Fibroblast of skin of abdomen (primary cell): ENCODE results near the gene AKR7A2.
"Not testable (repeated sequence)": the region's sequence is repeated elsewhere in the genome, so short reads cannot be mapped to it uniquely, and the experiment has no call there.

Experiments used
- DNase-seq: peaks from one replicate; pipeline ENCODE4 v3.0.0-alpha.2; 2013

Gene AKR7A2

DNA sequence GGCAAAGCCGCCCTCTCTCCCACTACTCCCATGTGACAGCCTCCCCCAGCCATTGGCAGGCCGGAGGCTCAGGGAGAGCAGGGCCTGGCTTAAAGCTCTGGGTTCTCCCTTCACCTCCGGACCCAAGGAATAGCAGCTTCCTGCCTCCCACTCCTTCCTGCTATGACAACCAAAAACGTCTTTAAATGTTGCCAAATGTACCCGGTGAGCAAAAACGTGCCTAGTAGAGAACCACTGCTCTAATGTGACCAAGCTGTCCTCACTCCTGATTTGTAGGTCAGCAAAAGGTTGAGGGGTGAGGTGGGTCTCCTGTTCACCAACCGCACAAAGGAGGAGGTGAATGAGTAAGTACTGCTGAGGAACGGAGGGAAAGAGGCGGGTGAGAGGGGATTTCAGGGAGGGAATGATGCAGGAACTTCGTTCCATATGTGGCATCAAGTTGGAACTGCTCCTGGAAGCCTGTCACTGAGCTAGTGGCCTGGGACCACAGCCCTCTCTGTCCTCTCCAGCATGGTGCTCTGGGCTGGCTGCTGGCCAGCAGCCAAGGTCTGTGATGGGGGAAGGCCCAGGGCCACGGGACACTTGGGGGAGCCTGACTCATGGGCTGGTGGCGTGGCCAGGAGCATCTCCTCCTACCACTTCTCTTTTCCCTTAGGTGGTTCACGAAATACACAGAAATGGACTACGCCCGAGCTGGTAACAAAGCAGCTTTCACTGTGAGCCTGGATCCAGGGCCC, 54.6 kb downstream of the AKR7A2 start:
- no peak for DNase-seq

DNA sequence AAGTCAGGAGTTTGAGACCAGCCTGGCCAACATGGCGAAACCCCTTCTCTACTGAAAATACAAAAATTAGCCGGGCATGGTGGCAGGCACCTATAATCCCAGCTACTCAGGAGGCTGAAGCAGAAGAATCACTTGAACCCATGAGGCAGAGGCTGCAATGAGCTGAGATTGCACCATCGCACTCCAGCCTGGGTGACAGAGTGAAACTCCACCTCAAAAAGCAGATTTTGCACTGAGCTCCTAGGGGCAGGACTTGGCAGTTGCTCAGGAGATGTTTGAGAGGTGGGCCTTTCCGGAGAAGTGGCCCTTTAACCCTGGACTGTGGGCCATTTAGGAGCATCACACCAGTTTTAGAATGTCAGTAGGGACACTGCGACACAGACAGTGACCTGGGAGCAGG, 55.6 kb downstream of the AKR7A2 start:
- DNase-seq: not testable (repeated sequence)

DNA sequence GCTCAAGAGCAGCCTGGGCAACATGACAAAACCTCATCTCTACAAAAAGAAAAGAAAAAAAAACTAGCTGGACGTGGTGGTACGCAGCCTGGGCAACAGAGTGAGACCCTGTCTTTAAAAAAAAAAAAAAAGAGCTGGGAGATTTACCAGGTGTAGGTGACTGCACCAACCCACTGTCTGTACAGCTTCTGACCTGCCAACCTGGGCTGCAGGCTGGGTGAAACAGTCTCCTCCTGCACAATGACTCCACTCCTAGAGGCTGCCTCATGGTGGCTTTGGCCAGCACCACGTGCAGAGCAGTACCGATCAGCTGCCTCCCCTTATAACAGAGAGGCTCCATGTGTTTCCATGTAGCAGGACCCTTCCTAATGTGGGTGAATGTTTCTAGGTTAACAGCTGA, 56.7 kb downstream of the AKR7A2 start:
- DNase-seq: no peak

DNA sequence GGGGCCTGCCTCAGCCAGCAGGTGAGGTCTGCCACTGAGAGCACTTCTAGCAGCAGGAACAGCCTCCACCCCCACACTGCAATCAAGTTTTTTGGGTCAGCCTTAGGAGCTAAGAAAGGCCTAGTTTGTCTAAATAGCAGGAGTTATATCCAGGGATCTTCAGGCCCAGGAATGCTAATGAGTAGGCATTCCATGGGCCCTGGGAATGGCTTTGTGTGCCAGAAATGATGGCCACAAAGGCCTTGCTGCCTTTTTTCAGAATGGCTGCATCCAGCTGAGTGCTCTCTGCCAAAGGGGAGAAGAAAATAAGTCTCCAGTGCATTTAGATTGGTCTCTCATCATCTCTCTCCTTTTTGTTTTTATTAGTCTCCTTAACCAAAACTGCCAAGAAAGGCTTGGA, 57.5 kb downstream of the AKR7A2 start:
- DNase-seq: no peak
